GM19240 (cell line): ENCODE results near the gene VAV2.

Experiments used
- DNase-seq: peaks from one replicate; pipeline ENCODE4 v3.0.0; 2011; ENCODE audit warnings: low spot score; ENCODE audit not compliant: insufficient read length

VAV2 gene

GRCh38 chr9:133729617-133730281 is 262.4 kb downstream of the VAV2 start:
- no peak for DNase-seq

GRCh38 chr9:133728856-133729616 is 263.1 kb downstream of the VAV2 start:
- no peak for DNase-seq

GRCh38 chr9:133727876-133728441 is 264.2 kb downstream of the VAV2 start:
- no peak for DNase-seq

- DNase-seq = no peak
Measured at GRCh38 chr9:133727277-133727875, 264.7 kb downstream of the VAV2 start.

- no peak for DNase-seq
Measured at GRCh38 chr9:133726401-133727276, 265.5 kb downstream of the VAV2 start.

GRCh38 chr9:133725886-133726285 is 266.2 kb downstream of the VAV2 start:
- DNase-seq = no peak

GRCh38 chr9:133718563-133719315 is 273.4 kb downstream of the VAV2 start:
- no peak for DNase-seq

GRCh38 chr9:133717113-133718031 is 274.8 kb downstream of the VAV2 start:
- DNase-seq = no peak

- DNase-seq = no peak
Measured at GRCh38 chr9:133716564-133717112, 275.5 kb downstream of the VAV2 start.

GRCh38 chr9:133715866-133716563 is 276.1 kb downstream of the VAV2 start:
- no peak for DNase-seq

GRCh38 chr9:133715295-133715865 is 276.7 kb downstream of the VAV2 start:
- no peak for DNase-seq

- no peak for DNase-seq
Measured at GRCh38 chr9:133714606-133715294, 277.4 kb downstream of the VAV2 start.

- DNase-seq = no peak
Measured at GRCh38 chr9:133713960-133714495, 278.1 kb downstream of the VAV2 start.

GRCh38 chr9:133713150-133713959 is 278.8 kb downstream of the VAV2 start:
- no peak for DNase-seq

- no peak for DNase-seq
Measured at GRCh38 chr9:133712221-133713100, 279.7 kb downstream of the VAV2 start.
